HepG2 (cell line): ENCODE data around the gene CDK13. TPM values are rescaled to one million over a fixed set of nuclear protein-coding genes. Genes with fewer than 3 reads are reported as not detected.

ENCODE experiments used
- ATAC-seq: fragments of 200-7000 bp; cut with Tn5 transposase; 3 replicates; pipeline ENCODE4 v1.9.1; 2020; ENCODE audit warnings: mild to moderate bottlenecking, moderate library complexity
- BruUV-seq: library from RNA; stranded (reverse); fragments of 400-500 nt; replicated peaks from 2 replicates; lab custom pipeline; 2021; lab: Mats Ljungman, UMichigan
- CTCF ChIA-PET: fragments of 300-600 bp; formaldehyde crosslinking; extraction: SDS; loops from one replicate; lab custom pipeline; 2021; ENCODE audit warnings: low total read pairs, inconsistent platforms, low intra/inter-chr PET ratio; lab: Yijun Ruan, JAX
- POLR2A ChIA-PET: fragments of 350-600 bp; sonication (Branson Sonifier 250); formaldehyde crosslinking; loops from one replicate; lab custom pipeline; 2020; ENCODE audit warnings: antibody characterized with exemption, inconsistent platforms; lab: Yijun Ruan, JAX
- DNase-seq: peaks from one replicate; pipeline ENCODE4 v3.0.0-alpha.2; 2015; ENCODE audit warnings: low spot score
- FAIRE-seq: peaks from 3 replicates; lab custom pipeline; 2011; peaks lifted over from hg19 to GRCh38; lab: Jason Lieb, UNC
- H2AFZ ChIP-seq: one replicate; pipeline ENCODE4 v1.6.1; 2011; ENCODE audit warnings: low read length, inconsistent platforms
- H3K27ac ChIP-seq: fragments of 300-600 bp; 3 replicates; pipeline ENCODE4 v1.8.0; 2011; ENCODE audit warnings: mixed run types, mild to moderate bottlenecking, mixed read lengths, low read length, inconsistent platforms; ENCODE audit not compliant: insufficient read depth; ENCODE audit errors: extremely low read length
- H3K27me3 ChIP-seq, 2 experiments: fragments of 200-600 bp in 1 of 2; 2 replicates in 1 of 2; 3 replicates in 1 of 2; pipeline versions ENCODE4 v1.6.0 to v1.8.0; 2011; ENCODE audit warnings: low read length in 2 of 2, mild to moderate bottlenecking in 2 of 2, moderate library complexity in 2 of 2, inconsistent platforms in 1 of 2; ENCODE audit not compliant: insufficient read depth in 2 of 2, control insufficient read depth in 1 of 2
- H3K36me3 ChIP-seq, 2 experiments: fragments of 200-600 bp in 1 of 2; replicated peaks in 1 of 2; 2 replicates in 1 of 2; 3 replicates in 1 of 2; pipeline versions ENCODE4 v1.5.1 to v1.8.0; 2011; ENCODE audit warnings: low read length in 2 of 2, inconsistent platforms in 1 of 2; ENCODE audit not compliant: insufficient read depth in 2 of 2, control insufficient read depth in 1 of 2
- H3K4me1 ChIP-seq: 2 replicates; pipeline ENCODE4 v1.5.1; 2012; ENCODE audit warnings: low read length, inconsistent platforms; ENCODE audit not compliant: insufficient read depth
- H3K4me2 ChIP-seq: 2 replicates; pipeline ENCODE4 v1.6.0; 2011; ENCODE audit warnings: low read depth, low read length, inconsistent platforms
- H3K4me3 ChIP-seq, 3 experiments: fragments of 200-600 bp in 1 of 3; sonication (generic), shearing (Covaris generic) in 1 of 3; replicated peaks in 1 of 3; 2 replicates each; pipeline ENCODE4 v1.5.1; 2011 to 2016; ENCODE audit warnings: low read length in 3 of 3, inconsistent platforms in 2 of 3, low read depth in 2 of 3, mild to moderate bottlenecking in 2 of 3, control low read depth in 1 of 3, mixed read lengths in 1 of 3; ENCODE audit not compliant: insufficient read depth in 1 of 3
- H3K79me2 ChIP-seq: one replicate; pipeline ENCODE4 v1.6.1; 2011; ENCODE audit warnings: low read length, inconsistent platforms; ENCODE audit not compliant: insufficient read depth
- H3K9ac ChIP-seq: 2 replicates; pipeline ENCODE4 v1.6.0; 2011; ENCODE audit warnings: mild to moderate bottlenecking, low read depth, low read length, inconsistent platforms; ENCODE audit not compliant: insufficient read depth
- H3K9me3 ChIP-seq: 2 replicates; pipeline ENCODE4 v1.5.1; 2012; ENCODE audit warnings: mild to moderate bottlenecking, low read length
- H4K20me1 ChIP-seq: 2 replicates; pipeline ENCODE4 v1.6.0; 2011; ENCODE audit warnings: inconsistent platforms, mild to moderate bottlenecking, low read length, moderate library complexity; ENCODE audit not compliant: insufficient read depth
- DNMT1 ChIP-seq: sonication (generic); formaldehyde crosslinking; IDR thresholded peaks from 2 replicates; pipeline ENCODE4 v1.5.1; 2020; ENCODE audit warnings: mild to moderate bottlenecking, missing genetic modification reagents
- DNMT3B ChIP-seq: conservative IDR thresholded peaks from 2 replicates; pipeline ENCODE4 v1.6.1; 2016; ENCODE audit warnings: missing biosample characterization, control low read depth
- ELF1 ChIP-seq: sonication (generic); formaldehyde crosslinking; IDR thresholded peaks from 2 replicates; pipeline ENCODE4 v1.4.0; 2020; ENCODE audit warnings: missing genetic modification reagents
- ETV6 ChIP-seq: sonication (generic); formaldehyde crosslinking; conservative IDR thresholded peaks from 2 replicates; pipeline ENCODE4 v1.4.0; 2020; ENCODE audit warnings: missing genetic modification reagents
- JDP2 ChIP-seq: sonication (generic); formaldehyde crosslinking; IDR thresholded peaks from 2 replicates; pipeline ENCODE4 v1.8.1; 2022; ENCODE audit warnings: missing genetic modification reagents, borderline replicate concordance
- RAD21 ChIP-seq: fragments of 450-650 bp; formaldehyde crosslinking; IDR thresholded peaks from 2 replicates; pipeline ENCODE4 v1.5.0; 2020; ENCODE audit warnings: mild to moderate bottlenecking
- RAD51 ChIP-seq: fragments of 450-650 bp; IDR thresholded peaks from 2 replicates; pipeline ENCODE4 v1.6.1; 2016; ENCODE audit warnings: borderline replicate concordance
- RCOR2 ChIP-seq: IDR thresholded peaks from 2 replicates; pipeline ENCODE4 v1.6.1; 2016; ENCODE audit warnings: missing biosample characterization, missing genetic modification reagents
- RXRB ChIP-seq: IDR thresholded peaks from 2 replicates; pipeline ENCODE4 v1.6.1; 2016; ENCODE audit warnings: borderline replicate concordance, missing genetic modification reagents, missing compliant biosample characterization
- SKI ChIP-seq: fragments of 450-650 bp; IDR thresholded peaks from one replicate; pipeline ENCODE4 v1.6.1; 2018; ENCODE audit warnings: mild to moderate bottlenecking; ENCODE audit not compliant: partially characterized antibody
- TBX2 ChIP-seq: sonication (generic); formaldehyde crosslinking; IDR thresholded peaks from 2 replicates; pipeline ENCODE4 v1.5.0; 2020; ENCODE audit warnings: missing genetic modification reagents, mild to moderate bottlenecking, borderline replicate concordance
- ZBTB1 ChIP-seq: sonication (generic); formaldehyde crosslinking; IDR thresholded peaks from 2 replicates; pipeline ENCODE4 v1.4.0; 2020; ENCODE audit warnings: missing genetic modification reagents, borderline replicate concordance
- ZNF577 ChIP-seq: sonication (generic); formaldehyde crosslinking; IDR thresholded peaks from 2 replicates; pipeline ENCODE4 v1.4.0; 2020; ENCODE audit warnings: mild to moderate bottlenecking, low read depth, missing genetic modification reagents, borderline replicate concordance
- ZNF616 ChIP-seq: sonication (generic); formaldehyde crosslinking; IDR thresholded peaks from 2 replicates; pipeline ENCODE4 v1.5.0; 2020; ENCODE audit warnings: low read depth, mild to moderate bottlenecking, missing genetic modification reagents
- ZNF773 ChIP-seq: sonication (generic); formaldehyde crosslinking; IDR thresholded peaks from 2 replicates; pipeline ENCODE4 v1.4.0; 2020; ENCODE audit warnings: missing genetic modification reagents, borderline replicate concordance
- WGBS: methylation state at CpG from one replicate; pipeline ENCODE4 v1.1.6; 2017; ENCODE audit warnings: low lambda C conversion rate; 5-methylcytosine and 5-hydroxymethylcytosine counted together
- in situ Hi-C: cut with HindIII; loops from 2 replicates; pipeline ENCODE4 v1.10.0; 2017; ENCODE audit warnings: low pct_unique_long_range_greater_than_20kb; ENCODE audit not compliant: extremely low pct_ligation_motif_present
- intact Hi-C: fragments of 100-400 bp; cut with micrococcal nuclease; formaldehyde crosslinking; loops from one replicate; pipeline ENCODE4 v1.10.0; 2022; ENCODE audit not compliant: unreplicated experiment
- polyA plus RNA-seq, 8 experiments: library from polyadenylated mRNA; depleted of rRNA in 3 of 8; stranded (reverse) in 7 of 8; unstranded in 1 of 8; fragments of >200 nt; fragmentation: Illumina TruSeq in 4 of 8; extraction: Trizol in 4 of 8; gene quantifications; 2 replicates each; pipeline versions ENCODE4 v1.2.1 to v1.2.3, GENCODE V29; 2011 to 2016; ENCODE audit warnings: low read depth in 4 of 8, missing spikeins in 1 of 8, mixed read lengths in 1 of 8; ENCODE audit not compliant: insufficient read depth in 1 of 8
- total RNA-seq, 5 experiments: library from RNA; depleted of rRNA; stranded (reverse); fragments of >200 nt; fragmentation: Illumina TruSeq; extraction: Trizol; gene quantifications; 2 replicates each; pipeline ENCODE4 v1.2.3, GENCODE V29; 2016; ENCODE audit warnings: low read depth in 1 of 5
- TF ChIP-seq, protein P1 (sequence below): IDR thresholded peaks from 2 replicates; pipeline ENCODE4 v1.6.1; 2016; ENCODE audit warnings: low read depth
- TF ChIP-seq, protein P2 (sequence below): sonication (generic); formaldehyde crosslinking; IDR thresholded peaks from 2 replicates; pipeline ENCODE4 v1.5.1; 2020; ENCODE audit warnings: missing genetic modification reagents, mild to moderate bottlenecking, borderline replicate concordance
- TF ChIP-seq, protein P3 (sequence below): sonication (generic); formaldehyde crosslinking; IDR thresholded peaks from 2 replicates; pipeline ENCODE4 v1.4.0; 2020; ENCODE audit warnings: missing genetic modification reagents, borderline replicate concordance
- TF ChIP-seq, protein P4 (sequence below): IDR thresholded peaks from 2 replicates; pipeline ENCODE4 v1.6.1; 2016; ENCODE audit warnings: control low read depth
- TF ChIP-seq, protein P5 (sequence below): sonication (generic); formaldehyde crosslinking; IDR thresholded peaks from 2 replicates; pipeline ENCODE4 v1.4.0; 2020; ENCODE audit warnings: low read depth, mild to moderate bottlenecking, missing genetic modification reagents

Gene CDK13
- total and polyA plus RNA-seq, 2 of the 13 experiments (the other 11 are each of a cell fraction or from before 2014, with no cell fraction given): 21.0 to 40.9 TPM

DNA sequence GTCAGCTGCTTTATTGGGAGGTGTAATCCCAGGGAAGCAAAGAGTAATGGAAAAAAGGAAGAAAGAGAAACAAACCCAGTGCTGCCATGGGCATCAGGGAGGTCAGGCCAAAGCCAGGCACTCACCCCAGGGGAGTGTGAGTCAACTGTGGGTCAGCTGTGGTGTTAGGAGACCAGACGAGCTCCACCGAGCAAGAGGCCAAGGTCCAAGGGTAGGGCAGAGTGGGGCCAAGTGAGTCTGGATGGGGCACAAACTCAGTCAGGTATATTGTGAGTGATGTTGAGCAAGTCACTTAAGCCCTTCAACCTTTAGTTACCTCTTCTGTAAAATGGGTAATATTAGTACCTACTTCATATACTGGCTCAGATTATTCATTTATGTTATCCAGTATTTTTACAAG is 30.4 kb upstream of the CDK13 start:
- no TSS peak for BruUV-seq
- ATAC-seq: peak; percentile 90
- H3K27me3 ChIP-seq: no peaks in the 10 kb centered on the region; a peak in 1 of 5 replicates
- H2AFZ ChIP-seq: no peak overlapping the region
- H3K36me3 ChIP-seq: no peaks in the 10 kb centered on the region
- CTCF ChIA-PET: no interaction called here
- H3K4me2 ChIP-seq: 0 out of 2 replicates have a peak overlapping the region, but pooled peaks have one; percentile 5
- no peak overlapping the region for H3K4me3 ChIP-seq
- no peak overlapping the region for H3K27ac ChIP-seq
- POLR2A ChIA-PET: interaction anchor here (0.6 to 1.0 kb wide), 2 partner anchors 23 to 295 kb away, joined by 3 read pairs; no protein-coding TSS in a partner anchor
- in situ Hi-C loops: no loop called here
- no peak for FAIRE-seq
- H3K4me1 ChIP-seq: peaks cover 45% of the 10 kb centered on the region
- WGBS: 0% methylated on average over 2 of the region's 2 CpGs
- H4K20me1 ChIP-seq: no peaks in the 10 kb centered on the region
- no peaks in the 10 kb centered on the region for H3K9me3 ChIP-seq
- no peaks in the 10 kb centered on the region for H3K79me2 ChIP-seq
- H3K9ac ChIP-seq: no peak overlapping the region
- DNase-seq: peak; percentile 34
- intact Hi-C loops: no loop called here
- TF ChIP-seq ZNF616 (CRISPR knock-in tag): no peak
- TF ChIP-seq DNMT1: no peak
- TF ChIP-seq RAD21 (CRISPR knock-in tag): no peak
- TF ChIP-seq TBX2: no peak
- TF ChIP-seq, protein P1, sequence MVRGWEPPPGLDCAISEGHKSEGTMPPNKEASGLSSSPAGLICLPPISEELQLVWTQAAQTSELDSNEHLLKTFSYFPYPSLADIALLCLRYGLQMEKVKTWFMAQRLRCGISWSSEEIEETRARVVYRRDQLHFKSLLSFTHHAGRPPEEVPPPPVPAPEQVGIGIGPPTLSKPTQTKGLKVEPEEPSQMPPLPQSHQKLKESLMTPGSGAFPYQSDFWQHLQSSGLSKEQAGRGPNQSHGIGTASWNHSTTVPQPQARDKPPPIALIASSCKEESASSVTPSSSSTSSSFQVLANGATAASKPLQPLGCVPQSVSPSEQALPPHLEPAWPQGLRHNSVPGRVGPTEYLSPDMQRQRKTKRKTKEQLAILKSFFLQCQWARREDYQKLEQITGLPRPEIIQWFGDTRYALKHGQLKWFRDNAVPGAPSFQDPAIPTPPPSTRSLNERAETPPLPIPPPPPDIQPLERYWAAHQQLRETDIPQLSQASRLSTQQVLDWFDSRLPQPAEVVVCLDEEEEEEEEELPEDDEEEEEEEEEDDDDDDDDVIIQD: no peak
- no peak for TF ChIP-seq ZNF577
- TF ChIP-seq RCOR2: peak; percentile 23; the same call in 1 of the 2 replicates
- TF ChIP-seq, protein P2, sequence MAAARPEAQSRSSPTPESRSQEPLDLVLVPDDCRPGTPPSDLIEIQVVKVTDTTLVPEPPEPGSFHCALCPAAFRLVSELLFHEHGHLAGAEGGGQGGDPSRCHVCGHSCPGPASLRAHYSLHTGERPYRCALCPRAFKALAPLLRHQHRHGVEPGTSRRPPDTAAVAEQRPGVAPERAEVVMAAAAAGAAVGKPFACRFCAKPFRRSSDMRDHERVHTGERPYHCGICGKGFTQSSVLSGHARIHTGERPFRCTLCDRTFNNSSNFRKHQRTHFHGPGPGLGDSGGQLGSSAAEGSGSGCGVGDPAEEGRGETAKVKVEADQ (CRISPR knock-in tag): no peak
- TF ChIP-seq ZBTB1 (CRISPR knock-in tag): no peak
- no peak for TF ChIP-seq DNMT3B (CRISPR knock-in tag)
- TF ChIP-seq, protein P3, sequence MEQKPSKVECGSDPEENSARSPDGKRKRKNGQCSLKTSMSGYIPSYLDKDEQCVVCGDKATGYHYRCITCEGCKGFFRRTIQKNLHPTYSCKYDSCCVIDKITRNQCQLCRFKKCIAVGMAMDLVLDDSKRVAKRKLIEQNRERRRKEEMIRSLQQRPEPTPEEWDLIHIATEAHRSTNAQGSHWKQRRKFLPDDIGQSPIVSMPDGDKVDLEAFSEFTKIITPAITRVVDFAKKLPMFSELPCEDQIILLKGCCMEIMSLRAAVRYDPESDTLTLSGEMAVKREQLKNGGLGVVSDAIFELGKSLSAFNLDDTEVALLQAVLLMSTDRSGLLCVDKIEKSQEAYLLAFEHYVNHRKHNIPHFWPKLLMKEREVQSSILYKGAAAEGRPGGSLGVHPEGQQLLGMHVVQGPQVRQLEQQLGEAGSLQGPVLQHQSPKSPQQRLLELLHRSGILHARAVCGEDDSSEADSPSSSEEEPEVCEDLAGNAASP: peak; percentile 11; the same call in 1 of the 2 replicates
- TF ChIP-seq SKI: peak; percentile 67
- TF ChIP-seq RXRB (CRISPR knock-in tag): no peak
- no peak for TF ChIP-seq ELF1 (CRISPR knock-in tag)
- no peak for TF ChIP-seq JDP2 (CRISPR knock-in tag)
- TF ChIP-seq RAD51: no peak
- TF ChIP-seq ZNF773 (CRISPR knock-in tag): no peak
- TF ChIP-seq ETV6 (CRISPR knock-in tag): no peak
- TF ChIP-seq, protein P4, sequence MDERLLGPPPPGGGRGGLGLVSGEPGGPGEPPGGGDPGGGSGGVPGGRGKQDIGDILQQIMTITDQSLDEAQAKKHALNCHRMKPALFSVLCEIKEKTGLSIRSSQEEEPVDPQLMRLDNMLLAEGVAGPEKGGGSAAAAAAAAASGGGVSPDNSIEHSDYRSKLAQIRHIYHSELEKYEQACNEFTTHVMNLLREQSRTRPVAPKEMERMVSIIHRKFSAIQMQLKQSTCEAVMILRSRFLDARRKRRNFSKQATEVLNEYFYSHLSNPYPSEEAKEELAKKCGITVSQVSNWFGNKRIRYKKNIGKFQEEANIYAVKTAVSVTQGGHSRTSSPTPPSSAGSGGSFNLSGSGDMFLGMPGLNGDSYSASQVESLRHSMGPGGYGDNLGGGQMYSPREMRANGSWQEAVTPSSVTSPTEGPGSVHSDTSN (CRISPR knock-in tag): no peak
- TF ChIP-seq, protein P5, sequence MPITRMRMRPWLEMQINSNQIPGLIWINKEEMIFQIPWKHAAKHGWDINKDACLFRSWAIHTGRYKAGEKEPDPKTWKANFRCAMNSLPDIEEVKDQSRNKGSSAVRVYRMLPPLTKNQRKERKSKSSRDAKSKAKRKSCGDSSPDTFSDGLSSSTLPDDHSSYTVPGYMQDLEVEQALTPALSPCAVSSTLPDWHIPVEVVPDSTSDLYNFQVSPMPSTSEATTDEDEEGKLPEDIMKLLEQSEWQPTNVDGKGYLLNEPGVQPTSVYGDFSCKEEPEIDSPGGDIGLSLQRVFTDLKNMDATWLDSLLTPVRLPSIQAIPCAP (CRISPR knock-in tag): no peak
